GM23338 (cell line): ENCODE data around the gene NRL.
"Not testable (repeated sequence)": the region's sequence is repeated elsewhere in the genome, so short reads cannot be mapped to it uniquely, and the experiment has no call there.

Source experiments
- EZH2 ChIP-seq: fragments of 200-600 bp; sonication (generic); IDR thresholded peaks from one replicate; pipeline ENCODE4 v1.8.0; 2017; ENCODE audit warnings: antibody characterized with exemption, mild to moderate bottlenecking, low read depth; ENCODE audit not compliant: unreplicated experiment
- EZH2phosphoT487 ChIP-seq: fragments of 200-600 bp; sonication (generic); IDR thresholded peaks from one replicate; pipeline ENCODE4 v1.8.1; 2018; ENCODE audit warnings: antibody characterized with exemption; ENCODE audit not compliant: unreplicated experiment
- TF ChIP-seq, protein P1 (sequence below), 2 experiments: fragments of 200-600 bp in 1 of 2; sonication (generic) in 1 of 2; conservative IDR thresholded peaks; 2 replicates each; pipeline versions ENCODE4 v1.5.1 to v1.6.1; 2016 to 2017; ENCODE audit warnings: antibody characterized with exemption in 2 of 2, low read depth in 2 of 2, mild to moderate bottlenecking in 2 of 2, moderate library complexity in 1 of 2
- TF ChIP-seq, protein P2 (sequence below): IDR thresholded peaks from one replicate; pipeline ENCODE4 v1.6.1; 2018; ENCODE audit warnings: antibody characterized with exemption; ENCODE audit not compliant: unreplicated experiment

DNA sequence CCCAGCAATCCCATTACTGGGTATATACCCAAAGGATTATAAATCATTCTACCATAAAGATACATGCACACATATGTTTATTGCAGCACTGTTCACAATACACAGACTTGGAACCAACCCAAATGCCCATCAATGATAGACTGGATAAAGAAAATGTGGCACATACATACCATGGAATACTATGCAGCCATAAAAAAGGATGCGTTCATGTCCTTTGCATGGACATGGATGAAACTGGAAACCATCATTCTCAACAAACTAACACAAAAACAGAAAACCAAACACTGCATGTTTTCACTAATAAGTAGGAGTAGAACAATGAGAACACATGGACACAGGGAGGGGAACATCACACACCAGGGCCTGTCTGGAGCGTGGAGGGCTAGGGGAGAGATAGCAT is 83.4 kb downstream of the NRL start:
- TF ChIP-seq, protein P1, sequence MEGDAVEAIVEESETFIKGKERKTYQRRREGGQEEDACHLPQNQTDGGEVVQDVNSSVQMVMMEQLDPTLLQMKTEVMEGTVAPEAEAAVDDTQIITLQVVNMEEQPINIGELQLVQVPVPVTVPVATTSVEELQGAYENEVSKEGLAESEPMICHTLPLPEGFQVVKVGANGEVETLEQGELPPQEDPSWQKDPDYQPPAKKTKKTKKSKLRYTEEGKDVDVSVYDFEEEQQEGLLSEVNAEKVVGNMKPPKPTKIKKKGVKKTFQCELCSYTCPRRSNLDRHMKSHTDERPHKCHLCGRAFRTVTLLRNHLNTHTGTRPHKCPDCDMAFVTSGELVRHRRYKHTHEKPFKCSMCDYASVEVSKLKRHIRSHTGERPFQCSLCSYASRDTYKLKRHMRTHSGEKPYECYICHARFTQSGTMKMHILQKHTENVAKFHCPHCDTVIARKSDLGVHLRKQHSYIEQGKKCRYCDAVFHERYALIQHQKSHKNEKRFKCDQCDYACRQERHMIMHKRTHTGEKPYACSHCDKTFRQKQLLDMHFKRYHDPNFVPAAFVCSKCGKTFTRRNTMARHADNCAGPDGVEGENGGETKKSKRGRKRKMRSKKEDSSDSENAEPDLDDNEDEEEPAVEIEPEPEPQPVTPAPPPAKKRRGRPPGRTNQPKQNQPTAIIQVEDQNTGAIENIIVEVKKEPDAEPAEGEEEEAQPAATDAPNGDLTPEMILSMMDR (conservative IDR thresholded peaks at IDR 0.05; ENCODE audit: low read depth in 2 of 2): not testable (repeated sequence)
- not testable (repeated sequence) for TF ChIP-seq EZH2phosphoT487, EZH2
- TF ChIP-seq, protein P2, sequence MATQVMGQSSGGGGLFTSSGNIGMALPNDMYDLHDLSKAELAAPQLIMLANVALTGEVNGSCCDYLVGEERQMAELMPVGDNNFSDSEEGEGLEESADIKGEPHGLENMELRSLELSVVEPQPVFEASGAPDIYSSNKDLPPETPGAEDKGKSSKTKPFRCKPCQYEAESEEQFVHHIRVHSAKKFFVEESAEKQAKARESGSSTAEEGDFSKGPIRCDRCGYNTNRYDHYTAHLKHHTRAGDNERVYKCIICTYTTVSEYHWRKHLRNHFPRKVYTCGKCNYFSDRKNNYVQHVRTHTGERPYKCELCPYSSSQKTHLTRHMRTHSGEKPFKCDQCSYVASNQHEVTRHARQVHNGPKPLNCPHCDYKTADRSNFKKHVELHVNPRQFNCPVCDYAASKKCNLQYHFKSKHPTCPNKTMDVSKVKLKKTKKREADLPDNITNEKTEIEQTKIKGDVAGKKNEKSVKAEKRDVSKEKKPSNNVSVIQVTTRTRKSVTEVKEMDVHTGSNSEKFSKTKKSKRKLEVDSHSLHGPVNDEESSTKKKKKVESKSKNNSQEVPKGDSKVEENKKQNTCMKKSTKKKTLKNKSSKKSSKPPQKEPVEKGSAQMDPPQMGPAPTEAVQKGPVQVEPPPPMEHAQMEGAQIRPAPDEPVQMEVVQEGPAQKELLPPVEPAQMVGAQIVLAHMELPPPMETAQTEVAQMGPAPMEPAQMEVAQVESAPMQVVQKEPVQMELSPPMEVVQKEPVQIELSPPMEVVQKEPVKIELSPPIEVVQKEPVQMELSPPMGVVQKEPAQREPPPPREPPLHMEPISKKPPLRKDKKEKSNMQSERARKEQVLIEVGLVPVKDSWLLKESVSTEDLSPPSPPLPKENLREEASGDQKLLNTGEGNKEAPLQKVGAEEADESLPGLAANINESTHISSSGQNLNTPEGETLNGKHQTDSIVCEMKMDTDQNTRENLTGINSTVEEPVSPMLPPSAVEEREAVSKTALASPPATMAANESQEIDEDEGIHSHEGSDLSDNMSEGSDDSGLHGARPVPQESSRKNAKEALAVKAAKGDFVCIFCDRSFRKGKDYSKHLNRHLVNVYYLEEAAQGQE: not testable (repeated sequence)
